GM23248 (cell line): ENCODE measurements around the gene ITGB7. TPM values are rescaled to one million over a fixed set of nuclear protein-coding genes. Genes with fewer than 3 reads are reported as not detected.
A peak's percentile ranks its signal among the peaks of the same experiment; 100 is the strongest.

ENCODE experiments used
- DNase-seq: peaks from one replicate; pipeline ENCODE4 v3.0.0-alpha.2; 2015
- H2AFZ ChIP-seq: fragments of 200-600 bp; sonication (generic); 2 replicates; pipeline ENCODE4 v1.6.1; 2016; ENCODE audit warnings: antibody characterized with exemption
- H3F3A ChIP-seq: fragments of 200-600 bp; sonication (generic); 2 replicates; pipeline ENCODE4 v1.6.1; 2016; ENCODE audit warnings: mild to moderate bottlenecking, antibody characterized with exemption, mixed run types; ENCODE audit not compliant: insufficient read depth
- H3K27ac ChIP-seq: fragments of 200-600 bp; sonication (generic); 2 replicates; pipeline ENCODE4 v1.5.1; 2016; ENCODE audit warnings: mild to moderate bottlenecking
- H3K27me3 ChIP-seq: fragments of 200-600 bp; sonication (generic); replicated peaks from 2 replicates; pipeline ENCODE4 v1.6.1; 2016; ENCODE audit warnings: mild to moderate bottlenecking; ENCODE audit not compliant: insufficient read depth
- H3K36me3 ChIP-seq: fragments of 200-600 bp; sonication (generic); 2 replicates; pipeline ENCODE4 v1.6.1; 2016; ENCODE audit warnings: low read depth, mild to moderate bottlenecking
- H3K4me1 ChIP-seq: fragments of 200-600 bp; sonication (generic); 2 replicates; pipeline ENCODE4 v1.6.1; 2016; ENCODE audit warnings: mild to moderate bottlenecking; ENCODE audit not compliant: insufficient read depth
- H3K4me2 ChIP-seq: fragments of 200-600 bp; sonication (generic); one replicate; pipeline ENCODE4 v1.6.1; 2016; ENCODE audit warnings: mild to moderate bottlenecking; ENCODE audit not compliant: unreplicated experiment
- H3K4me3 ChIP-seq: fragments of 200-600 bp; sonication (generic); 2 replicates; pipeline ENCODE4 v1.5.1; 2016; ENCODE audit warnings: mild to moderate bottlenecking
- H3K79me2 ChIP-seq: fragments of 200-600 bp; sonication (generic); 2 replicates; pipeline ENCODE4 v1.6.1; 2016; ENCODE audit warnings: mild to moderate bottlenecking; ENCODE audit not compliant: insufficient read depth
- H3K9ac ChIP-seq: fragments of 200-600 bp; sonication (generic); 2 replicates; pipeline ENCODE4 v1.6.1; 2016; ENCODE audit warnings: mild to moderate bottlenecking
- H3K9me2 ChIP-seq: fragments of 200-600 bp; sonication (generic); 2 replicates; pipeline ENCODE4 v1.6.1; 2016; ENCODE audit warnings: mixed run types, mild to moderate bottlenecking, moderate library complexity; ENCODE audit not compliant: insufficient read depth
- H3K9me3 ChIP-seq: fragments of 200-600 bp; sonication (generic); one replicate; pipeline ENCODE4 v1.6.1; 2017; ENCODE audit warnings: low read depth
- H4K20me1 ChIP-seq: fragments of 200-600 bp; sonication (generic); 2 replicates; pipeline ENCODE4 v1.6.0; 2016; ENCODE audit not compliant: insufficient read depth
- EZH2 ChIP-seq: fragments of 200-600 bp; sonication (generic); IDR thresholded peaks from 2 replicates; pipeline ENCODE4 v1.6.1; 2018; ENCODE audit warnings: antibody characterized with exemption, mild to moderate bottlenecking; ENCODE audit not compliant: insufficient read depth, poor library complexity, severe bottlenecking
- EZH2phosphoT487 ChIP-seq: fragments of 200-600 bp; sonication (generic); IDR thresholded peaks from 2 replicates; pipeline ENCODE4 v1.6.1; 2018; ENCODE audit warnings: antibody characterized with exemption, moderate library complexity, mild to moderate bottlenecking, low read depth; ENCODE audit not compliant: insufficient read depth
- WGBS, 2 experiments: methylation state at CpG; one replicate each; pipeline ENCODE4 v1.1.6; 2015 to 2017; ENCODE audit warnings: low lambda C conversion rate in 2 of 2, low coverage in 1 of 2; ENCODE audit errors: missing lambda C conversion rate in 2 of 2; 5-methylcytosine and 5-hydroxymethylcytosine counted together
- in situ Hi-C: fragments of 300-500 bp; cut with MboI; formaldehyde crosslinking; loops from 2 replicates; pipeline ENCODE4 v1.15.0; 2020
- polyA plus RNA-seq: library from polyadenylated mRNA; unstranded; fragments of >200 nt; fragmentation: Nextera tagmentation; extraction: Ambion mirVana; gene quantifications from 2 replicates; pipeline ENCODE4 v1.2.1, GENCODE V29; 2016
- total RNA-seq: library from RNA; depleted of rRNA; stranded (reverse); fragments of >200 nt; shearing (Covaris generic); gene quantifications from 2 replicates; pipeline ENCODE4 v1.2.3, GENCODE V29; 2014

The ITGB7 gene
- total and polyA plus RNA-seq, 2 experiments from 2014 or later: 1.2 to 1.4 TPM

DNA sequence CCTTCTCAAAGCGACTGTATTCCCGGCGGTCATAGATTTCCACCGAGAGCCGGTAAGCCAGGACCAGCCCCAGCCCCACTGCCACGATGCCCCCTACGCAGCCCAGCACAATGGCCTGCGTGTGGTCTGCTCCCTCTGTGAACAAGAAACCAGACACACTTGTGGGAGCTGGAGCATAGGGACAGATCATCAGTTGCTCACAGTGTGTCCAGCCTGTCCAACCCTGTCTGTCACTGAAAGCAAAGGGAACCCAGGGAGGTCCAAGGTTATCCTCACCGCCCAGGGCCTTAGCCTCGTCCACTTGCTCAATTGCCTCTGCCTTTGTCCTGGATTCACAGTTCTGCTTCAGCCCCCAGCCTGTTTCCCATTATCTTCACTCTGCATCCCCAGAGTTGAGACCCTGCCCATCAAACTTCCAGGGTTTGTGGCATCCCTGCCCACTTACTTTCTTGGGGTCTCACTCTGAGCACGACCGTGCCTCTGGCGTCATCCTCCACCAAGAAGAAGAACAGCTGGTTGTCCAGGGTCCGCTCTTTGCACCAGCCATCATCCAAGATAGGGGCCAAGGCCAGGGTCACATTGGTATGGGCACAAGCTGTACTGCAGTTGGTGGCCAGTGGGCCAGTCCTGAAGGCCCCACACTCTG lies 15.0 kb downstream of the ITGB7 start:
- H2AFZ ChIP-seq: no peak overlapping the region

GRCh38 chr12:53191096-53191884 lies 15.8 kb downstream of the ITGB7 start:
- WGBS, 2 experiments: 69 to 71% methylated on average over 11 of the region's 11 CpGs
- Histone ChIP-seq H3K36me3 (peaks cover 16% of the 10 kb centered on the region; the same call in 1 of the 2 replicates), H3K9me2 (no peaks in the 10 kb centered on the region), H3K4me3 (no peak overlapping the region), H3K27ac (no peak overlapping the region), H3K79me2 (no peaks in the 10 kb centered on the region), H2AFZ (no peak overlapping the region), H3K9me3 (no peaks in the 10 kb centered on the region), H4K20me1 (no peaks in the 10 kb centered on the region), H3K4me2 (no peak overlapping the region), H3K4me1 (no peaks in the 10 kb centered on the region; the same call in 1 of the 2 replicates), H3F3A (peaks cover 36% of the 10 kb centered on the region), H3K27me3 (no peaks in the 10 kb centered on the region), H3K9ac (no peak overlapping the region)
- DNase-seq: no peak
- in situ Hi-C loops: no loop called here
- no peak for TF ChIP-seq EZH2phosphoT487
- TF ChIP-seq EZH2: no peak

More for the DNA sequence above, 15.0 kb downstream of the ITGB7 start:
- no peak for TF ChIP-seq EZH2
- Histone ChIP-seq H3K9me2 (no peaks in the 10 kb centered on the region), H3K27ac (no peak overlapping the region), H3F3A (peaks cover 29% of the 10 kb centered on the region), H3K9me3 (no peaks in the 10 kb centered on the region), H3K79me2 (no peaks in the 10 kb centered on the region), H3K4me3 (no peak overlapping the region), H3K36me3 (peaks cover 9% of the 10 kb centered on the region; the same call in 1 of the 2 replicates), H3K4me2 (no peak overlapping the region), H3K9ac (no peak overlapping the region), H4K20me1 (no peaks in the 10 kb centered on the region), H3K27me3 (no peaks in the 10 kb centered on the region), H3K4me1 (no peaks in the 10 kb centered on the region; the same call in 1 of the 2 replicates)
- DNase-seq: no peak
- WGBS, 2 experiments: 82 to 85% methylated on average over 14 of the region's 14 CpGs
- in situ Hi-C loops: no loop called here

DNA sequence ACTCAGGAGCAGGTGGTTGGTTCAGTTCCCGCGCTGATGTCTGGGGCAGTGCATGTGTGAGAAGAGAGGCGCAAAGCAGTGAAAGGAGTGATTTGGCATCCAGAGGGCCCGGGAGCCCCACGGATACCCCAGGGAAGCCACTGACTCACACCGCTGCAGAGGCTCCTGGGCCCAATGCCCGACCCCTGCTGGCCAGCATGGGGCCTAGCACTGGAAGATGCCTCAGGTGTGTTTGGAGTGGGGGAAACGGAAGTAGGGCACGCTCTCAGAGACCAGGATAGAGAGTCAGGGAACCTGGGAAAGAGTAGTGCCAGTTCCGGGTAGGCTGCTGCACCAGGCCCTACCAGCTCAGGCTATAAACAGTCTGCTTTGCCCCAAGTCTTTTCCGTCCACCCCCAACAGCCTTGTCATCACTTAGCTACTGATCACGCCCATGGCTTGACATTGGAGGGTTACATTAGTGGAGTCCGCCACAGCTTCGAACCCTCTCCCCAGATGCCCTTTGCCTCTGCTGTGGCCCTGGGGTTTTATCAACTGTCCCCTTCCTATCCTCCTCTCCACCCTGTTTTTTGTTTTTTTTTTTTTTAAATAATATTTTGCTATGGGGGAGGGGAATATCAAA lies 16.8 kb downstream of the ITGB7 start:
- no peaks in the 10 kb centered on the region for H3K27me3 ChIP-seq
- in situ Hi-C loops: no loop called here
- peaks cover 42% of the 10 kb centered on the region for H3F3A ChIP-seq
- 0 out of 2 replicates have a peak, but pooled peaks cover 3% of the 10 kb centered on the region for H3K79me2 ChIP-seq
- TF ChIP-seq EZH2: no peak
- TF ChIP-seq EZH2phosphoT487: no peak
- no peak overlapping the region for H3K27ac ChIP-seq
- no peak overlapping the region for H3K4me3 ChIP-seq
- no peaks in the 10 kb centered on the region for H3K4me1 ChIP-seq
- no peaks in the 10 kb centered on the region for H3K9me2 ChIP-seq
- no peaks in the 10 kb centered on the region for H4K20me1 ChIP-seq
- no peak overlapping the region for H3K4me2 ChIP-seq
- H3K9ac ChIP-seq: no peak overlapping the region
- no peaks in the 10 kb centered on the region for H3K9me3 ChIP-seq
- peaks cover 26% of the 10 kb centered on the region; the same call in 1 of the 2 replicates for H3K36me3 ChIP-seq
- H2AFZ ChIP-seq: no peak overlapping the region
- 32% methylated on average over 13 to 14 of the region's 14 CpGs for WGBS, 2 experiments
- DNase-seq: peak; percentile 91

DNA sequence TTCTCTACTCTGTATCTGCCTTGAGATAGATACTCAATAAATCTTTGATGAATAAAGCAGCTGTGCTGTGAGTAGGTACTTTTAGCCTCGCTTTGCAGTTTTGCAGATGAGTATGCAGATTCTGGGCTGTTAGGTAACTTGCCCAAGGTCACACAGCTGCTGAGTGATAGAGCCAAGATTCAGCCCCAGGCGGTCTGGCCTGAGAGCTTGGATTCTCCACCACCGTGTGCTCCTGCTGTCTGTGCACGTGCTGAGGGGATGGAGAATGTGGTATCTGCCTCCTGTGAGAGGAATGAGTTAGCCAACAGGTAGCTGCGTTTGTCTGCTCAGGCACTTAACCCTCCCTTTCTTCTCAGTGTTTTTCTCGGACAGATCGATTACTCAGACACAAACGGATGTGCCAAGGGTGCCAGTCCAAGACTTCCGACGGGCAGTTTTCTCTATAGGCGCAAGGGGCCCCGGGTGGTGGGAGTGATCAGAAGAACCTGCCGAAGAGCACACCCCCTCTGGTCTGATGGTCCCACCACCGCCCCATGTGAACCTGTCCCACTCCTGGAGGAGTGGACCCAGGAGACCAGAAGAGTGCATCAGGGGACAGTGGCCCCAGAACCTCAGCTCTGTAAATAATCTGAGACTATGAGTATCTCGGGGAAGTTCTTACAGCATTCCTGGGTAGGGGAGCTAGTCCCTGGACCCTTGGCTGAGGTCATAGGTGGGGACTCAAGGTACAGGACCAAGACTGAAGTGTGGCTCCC lies 19.7 kb downstream of the ITGB7 start:
- Histone ChIP-seq H3K4me2 (no peak overlapping the region), H3K27me3 (no peaks in the 10 kb centered on the region), H4K20me1 (no peaks in the 10 kb centered on the region), H3K36me3 (peaks cover 32% of the 10 kb centered on the region; the same call in 1 of the 2 replicates), H3K27ac (no peak overlapping the region), H3K4me3 (no peak overlapping the region), H3K9me3 (no peaks in the 10 kb centered on the region), H3K9me2 (no peaks in the 10 kb centered on the region), H2AFZ (no peak overlapping the region), H3K9ac (no peak overlapping the region), H3K4me1 (peaks cover 12% of the 10 kb centered on the region), H3K79me2 (peaks cover 32% of the 10 kb centered on the region), H3F3A (peaks cover 49% of the 10 kb centered on the region)
- in situ Hi-C loops: no loop called here
- DNase-seq: no peak
- 84 to 85% methylated on average over 15 of the region's 15 CpGs for WGBS, 2 experiments
- TF ChIP-seq EZH2phosphoT487: no peak
- no peak for TF ChIP-seq EZH2
